GM21825 (cell line): ENCODE results near the gene GHR.

Experiments used
- ATAC-seq: cut with Tn5 transposase; IDR thresholded peaks from one replicate; pipeline ENCODE4 v1.9.1; 2021; ENCODE audit warnings: mild to moderate bottlenecking, moderate library complexity; ENCODE audit not compliant: unreplicated experiment

Gene GHR

GRCh38 chr5:42597318-42597937 is 174.2 kb downstream of the GHR start:
- no peak for ATAC-seq

- ATAC-seq = no peak
Measured at GRCh38 chr5:42598311-42598710, 175.1 kb downstream of the GHR start.

- ATAC-seq = no peak
Measured at GRCh38 chr5:42599106-42599505, 175.9 kb downstream of the GHR start.

DNA sequence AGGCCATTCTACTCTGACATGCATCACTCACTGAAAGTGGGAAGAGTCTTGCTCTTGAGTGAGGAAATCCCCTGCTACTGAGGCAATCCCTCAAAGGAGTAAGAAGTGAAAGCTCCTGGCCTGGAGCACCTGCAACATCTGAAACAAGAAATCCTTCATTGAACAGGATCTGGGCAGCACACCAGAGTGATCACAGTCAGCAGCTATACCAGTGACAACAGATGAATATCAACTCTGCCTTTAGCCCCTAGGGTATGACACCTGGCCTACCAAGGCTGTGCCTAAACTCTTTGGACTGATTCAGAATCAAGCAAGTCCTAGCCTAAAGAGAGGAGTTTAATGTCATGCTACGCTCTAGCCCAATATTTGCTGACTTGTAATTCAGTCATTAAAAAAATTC is 177.2 kb downstream of the GHR start:
- no peak for ATAC-seq

DNA sequence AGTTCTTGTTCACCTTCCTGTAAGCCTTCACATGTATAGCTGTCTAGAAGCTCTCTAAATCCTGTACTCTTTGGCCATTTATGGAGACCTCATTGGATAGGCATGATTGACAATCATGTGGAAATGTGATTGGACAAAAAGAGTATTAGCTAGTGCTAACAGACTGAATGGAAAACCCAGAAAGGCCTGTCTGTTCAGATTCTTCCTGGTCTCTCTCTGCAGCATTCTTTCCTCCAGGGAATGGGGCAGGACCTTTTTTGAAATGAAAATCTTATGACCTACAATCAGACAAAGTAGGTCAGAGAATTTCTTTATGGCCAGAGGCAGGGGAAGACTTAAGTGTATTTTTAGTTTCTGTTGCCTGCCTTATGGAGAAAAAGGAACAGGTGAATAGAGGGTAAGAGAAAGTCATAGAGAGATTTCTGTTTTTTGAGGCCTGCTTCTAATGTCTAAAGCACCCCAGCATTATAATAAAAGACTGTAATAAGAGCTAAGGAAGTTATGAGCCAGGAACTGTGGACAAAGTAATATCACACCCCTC is 181.0 kb downstream of the GHR start:
- no peak for ATAC-seq

DNA sequence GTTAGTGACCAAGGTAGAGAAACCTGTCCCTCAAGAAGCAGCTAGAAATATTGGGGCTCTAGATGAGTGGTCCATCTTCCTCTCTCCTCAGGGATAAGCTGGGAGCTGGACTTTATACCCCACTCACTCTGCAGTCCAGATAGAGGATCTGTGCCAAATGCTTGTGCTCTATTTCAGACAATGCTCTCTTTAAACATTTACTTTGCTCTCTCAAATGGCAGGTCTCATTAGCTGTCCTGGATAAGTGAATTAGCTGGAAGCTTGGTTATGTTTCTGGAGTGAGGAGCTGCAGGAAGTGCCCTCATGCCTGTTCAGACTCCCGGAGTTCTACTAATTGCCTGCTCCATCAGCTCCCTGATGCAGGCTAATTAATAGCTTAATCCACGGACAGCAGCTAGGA is 182.3 kb downstream of the GHR start:
- no peak for ATAC-seq

GRCh38 chr5:42606464-42606869 is 183.2 kb downstream of the GHR start:
- ATAC-seq = no peak

- ATAC-seq = no peak
Measured at GRCh38 chr5:42611437-42611836, 188.2 kb downstream of the GHR start.

GRCh38 chr5:42612750-42613366 is 189.6 kb downstream of the GHR start:
- ATAC-seq = no peak

DNA sequence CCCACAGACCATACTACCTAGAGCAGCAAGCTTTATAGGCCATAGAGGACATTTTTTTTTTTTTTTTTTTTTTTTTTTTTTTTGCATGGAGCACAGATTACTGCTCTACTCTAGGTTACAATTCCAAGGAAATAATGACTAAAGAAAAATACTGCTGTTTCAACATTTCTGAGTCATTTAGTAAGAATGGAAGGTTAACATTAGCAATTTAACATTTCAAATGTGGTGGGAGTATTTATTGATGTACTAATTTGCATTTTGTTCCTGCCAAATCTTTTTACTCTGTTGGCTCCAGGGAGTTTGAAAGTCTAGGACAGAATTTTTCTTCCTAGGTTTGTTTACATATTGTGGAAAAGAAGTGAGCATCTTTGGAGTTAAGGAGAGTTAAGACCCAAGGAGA is 191.3 kb downstream of the GHR start:
- ATAC-seq = no peak

GRCh38 chr5:42620579-42621216 is 197.5 kb downstream of the GHR start:
- ATAC-seq = no peak

GRCh38 chr5:42621242-42621641 is 198.0 kb downstream of the GHR start:
- no peak for ATAC-seq

DNA sequence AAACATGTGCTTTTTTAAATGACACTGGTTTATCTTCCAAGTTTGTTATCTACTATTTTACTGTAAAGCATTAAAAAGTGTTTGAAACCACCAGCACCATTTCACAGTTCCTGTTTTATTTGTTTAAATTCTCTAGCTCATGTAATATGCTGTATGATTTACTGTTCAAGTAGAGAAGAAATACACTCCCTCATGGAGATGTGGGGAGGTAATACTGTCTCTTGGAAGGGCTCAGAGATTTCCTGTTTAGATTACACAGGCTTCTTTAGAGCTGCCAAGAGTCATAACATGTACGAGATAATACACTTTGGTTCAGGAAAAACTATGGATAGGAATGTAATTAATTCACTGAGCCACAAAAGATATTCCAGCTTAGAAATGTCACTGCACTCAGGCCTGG is 198.4 kb downstream of the GHR start:
- ATAC-seq = no peak

- no peak for ATAC-seq
Measured at GRCh38 chr5:42624912-42625311, 201.7 kb downstream of the GHR start.

- no peak for ATAC-seq
Measured at GRCh38 chr5:42626462-42626861, 203.2 kb downstream of the GHR start.

DNA sequence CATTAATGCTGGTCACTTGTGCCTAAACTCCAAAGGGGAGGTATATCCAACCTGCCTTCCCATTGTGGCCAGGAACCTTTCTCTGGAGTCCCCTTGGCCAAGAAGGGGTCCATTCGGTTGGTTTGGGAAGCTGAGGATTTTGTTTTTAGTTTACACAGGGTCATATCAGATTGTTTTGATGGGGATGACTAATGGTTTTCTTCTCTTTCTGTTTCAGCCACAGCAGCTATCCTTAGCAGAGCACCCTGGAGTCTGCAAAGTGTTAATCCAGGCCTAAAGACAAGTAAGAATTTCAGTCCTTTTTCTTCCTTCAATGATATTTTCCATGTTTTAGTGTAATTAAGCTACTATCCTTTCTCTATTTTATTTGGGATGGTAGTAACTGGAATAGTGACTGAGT is 205.6 kb downstream of the GHR start:
- ATAC-seq = no peak

- no peak for ATAC-seq
Measured at GRCh38 chr5:42629284-42629683, 206.0 kb downstream of the GHR start.

GRCh38 chr5:42631241-42631640 is 208.0 kb downstream of the GHR start:
- no peak for ATAC-seq

GRCh38 chr5:42632354-42632900 is 209.2 kb downstream of the GHR start:
- no peak for ATAC-seq

DNA sequence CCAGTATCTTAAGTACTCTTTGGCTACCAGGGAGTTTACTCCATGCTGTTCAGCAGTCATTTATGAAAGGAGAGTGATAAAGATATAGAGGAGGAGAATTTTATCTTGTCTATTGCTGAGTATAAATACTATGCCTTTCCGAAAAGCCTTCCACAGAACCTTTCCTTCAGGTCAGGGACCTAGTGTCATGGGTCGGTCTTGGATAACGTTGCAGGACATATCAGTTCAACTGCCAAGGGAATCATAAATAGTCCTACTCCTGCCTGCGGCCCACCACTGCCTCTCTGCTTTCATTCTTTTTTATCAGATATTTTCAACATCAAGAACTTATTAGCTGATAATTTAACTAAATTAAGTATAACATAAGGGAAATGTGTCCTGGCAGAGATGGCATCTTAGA is 211.3 kb downstream of the GHR start:
- ATAC-seq = no peak

GRCh38 chr5:42636425-42636824 is 213.2 kb downstream of the GHR start:
- no peak for ATAC-seq

GRCh38 chr5:42636946-42637345 is 213.7 kb downstream of the GHR start:
- no peak for ATAC-seq
